Stimulated activated CD8-positive, alpha-beta memory T cell treated with anti-CD3 and anti-CD28 coated beads, Interleukin-7, amount 100 ng/mL, for 4 hours (primary cell): ENCODE measurements around the gene DHX58.

Source experiments
- DNase-seq, 2 donors: peaks; one replicate each; pipeline ENCODE4 v3.0.0-alpha.2; 2020; ENCODE audit warnings: low read depth in 2 of 2

DHX58 gene

DNA sequence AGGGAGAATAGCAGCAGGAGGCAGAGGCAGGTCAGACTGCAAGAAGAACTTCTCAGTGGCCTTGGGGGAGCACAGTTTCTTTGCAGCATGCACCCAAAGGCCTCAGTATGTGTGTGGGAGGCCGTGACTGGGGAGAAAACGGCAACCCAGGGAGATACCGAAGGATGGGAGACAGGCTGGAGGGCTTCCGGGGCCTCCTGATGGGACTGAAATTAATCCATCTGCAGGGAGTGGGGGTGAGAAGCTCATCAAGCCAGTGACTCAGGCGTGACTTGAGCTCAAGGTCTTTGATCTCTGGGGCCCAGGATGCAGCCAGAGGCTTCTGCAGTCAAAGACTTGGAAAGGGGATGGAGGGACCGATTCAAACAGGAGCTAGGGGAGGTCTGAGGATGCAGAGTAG is 57.0 kb downstream of the DHX58 start:
- DNase-seq: no peak

DNA sequence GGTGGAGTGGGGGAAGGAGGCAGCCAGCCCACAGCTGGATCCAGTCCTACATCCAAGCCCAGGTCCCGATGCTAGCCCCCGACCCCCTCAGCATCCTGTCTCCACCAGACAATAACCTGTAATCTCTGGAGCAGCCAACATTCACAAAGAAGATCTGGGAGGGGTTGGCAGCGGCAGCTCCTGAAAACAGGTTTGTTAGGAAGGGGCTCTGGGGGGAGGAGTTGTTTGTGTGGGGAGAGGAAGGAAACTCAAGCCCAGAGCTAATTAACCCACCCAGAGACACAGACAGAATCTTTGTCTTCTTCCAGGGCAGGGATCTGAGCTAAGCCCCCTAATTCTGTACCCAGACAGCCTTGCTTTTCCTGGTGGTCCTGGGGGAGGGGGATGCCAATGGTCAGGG is 57.5 kb downstream of the DHX58 start:
- DNase-seq: no peak

DNA sequence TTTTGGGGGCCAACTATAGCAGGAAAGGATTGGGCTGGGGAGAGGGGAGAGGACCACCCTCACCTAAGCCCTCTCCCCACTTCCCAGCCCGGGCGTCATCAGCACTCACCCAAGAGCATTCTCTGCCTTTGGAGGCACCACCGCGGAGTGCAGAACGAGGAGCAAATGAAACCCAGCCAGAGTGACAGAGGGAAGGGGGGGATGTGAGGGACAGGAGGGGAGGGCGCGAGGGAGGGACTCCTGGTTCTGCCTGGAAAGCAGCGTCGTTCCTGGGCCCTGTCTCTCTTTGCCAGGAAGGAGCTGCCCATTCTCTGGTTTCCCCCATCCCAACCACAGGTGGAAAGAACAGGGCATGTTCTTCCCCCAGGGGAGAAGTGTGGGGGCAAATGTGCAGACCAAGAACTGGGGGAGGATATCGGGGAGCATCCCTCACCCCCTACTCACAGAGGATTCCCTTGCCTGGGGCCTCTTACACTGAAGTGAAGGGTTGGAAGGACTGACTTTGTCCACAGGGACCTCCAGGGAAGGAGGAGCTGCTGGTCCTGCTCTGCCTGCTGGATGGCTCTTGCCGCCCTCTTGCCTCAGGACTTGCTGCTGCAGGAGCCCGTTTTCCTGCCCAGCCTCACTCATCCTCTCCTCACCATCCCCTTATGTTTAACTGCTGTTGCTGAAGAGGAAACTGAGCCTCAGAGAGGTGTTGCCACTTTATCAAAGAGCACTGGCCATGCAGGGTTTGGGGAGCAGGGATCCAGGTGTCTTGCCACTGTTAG is 58.6 kb downstream of the DHX58 start:
- no peak for DNase-seq

DNA sequence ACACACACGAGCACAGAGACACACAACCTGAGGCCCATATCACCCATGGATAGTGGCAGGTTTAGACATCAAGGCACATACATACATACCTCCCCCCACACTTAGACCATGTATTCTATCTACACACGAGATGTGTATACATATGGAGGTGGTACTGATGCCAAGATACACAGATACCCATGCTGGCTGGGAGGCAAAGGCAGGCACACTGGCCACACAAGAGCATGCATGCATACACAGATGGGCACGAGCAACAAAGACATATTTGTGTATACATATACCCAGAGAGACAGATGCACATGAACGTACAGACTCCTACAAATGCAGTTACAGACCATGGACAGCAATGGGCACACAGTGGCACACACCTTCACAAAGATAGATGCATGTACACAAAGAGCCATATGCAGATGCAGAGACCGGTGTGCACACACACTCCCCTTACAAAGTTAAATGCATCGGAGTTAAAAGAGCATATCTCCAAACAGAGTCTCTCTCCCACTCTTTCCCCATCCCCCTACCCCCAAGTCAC is 60.1 kb downstream of the DHX58 start:
- DNase-seq: no peak

DNA sequence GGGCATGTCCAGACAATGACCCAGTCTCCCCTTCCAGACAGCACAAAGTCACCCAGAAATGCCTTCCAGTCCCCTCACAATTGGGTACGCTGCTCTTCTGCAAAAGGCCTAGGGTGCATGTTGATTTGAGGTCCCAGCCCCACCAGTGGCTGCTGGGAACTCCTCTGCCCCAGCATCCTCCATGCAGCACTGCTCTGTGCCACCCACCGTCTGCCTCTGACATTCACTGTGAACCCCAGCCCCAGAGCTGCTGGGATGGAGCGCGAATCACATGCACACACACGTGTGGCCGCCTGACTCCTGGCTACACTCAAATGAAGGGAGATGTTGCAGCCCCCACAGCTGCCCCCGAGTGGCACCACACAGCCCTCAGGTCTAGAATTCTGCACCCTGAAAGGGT is 60.9 kb downstream of the DHX58 start:
- DNase-seq: no peak
